Measurements from ENCODE around the gene FZD1.
"Not testable (repeated sequence)": the region's sequence is repeated elsewhere in the genome, so short reads cannot be mapped to it uniquely, and the experiment has no call there.

The FZD1 gene

GRCh38 chr7:91299952-91300775 is 35.9 kb downstream of the FZD1 start:
- DNase-seq = no peak

- no peak for DNase-seq
Observed at GRCh38 chr7:91302794-91303193, 38.6 kb downstream of the FZD1 start.

- no peak for DNase-seq
Observed at GRCh38 chr7:91306266-91306665, 42.0 kb downstream of the FZD1 start.

DNA sequence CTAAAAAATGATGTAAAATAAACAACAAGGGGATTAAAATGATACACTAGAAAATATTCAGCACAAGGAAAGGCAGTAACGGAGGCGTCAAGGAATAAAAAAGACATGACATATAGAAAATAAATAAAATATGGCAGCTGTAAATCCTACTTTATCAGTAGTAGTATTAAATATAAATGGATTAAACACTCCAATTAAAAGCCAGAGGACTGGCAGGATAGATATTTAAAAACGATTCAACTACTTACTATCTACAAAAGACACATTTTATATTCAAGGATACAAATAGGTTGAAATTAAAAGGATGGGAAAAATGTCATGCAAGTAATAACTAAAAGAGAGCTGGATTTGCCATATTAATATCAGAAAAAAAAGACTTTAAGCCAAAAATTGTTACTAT is 43.2 kb downstream of the FZD1 start:
- DNase-seq = no peak

- DNase-seq = not testable (repeated sequence)
Observed at GRCh38 chr7:91308191-91308590, 44.0 kb downstream of the FZD1 start.

DNA sequence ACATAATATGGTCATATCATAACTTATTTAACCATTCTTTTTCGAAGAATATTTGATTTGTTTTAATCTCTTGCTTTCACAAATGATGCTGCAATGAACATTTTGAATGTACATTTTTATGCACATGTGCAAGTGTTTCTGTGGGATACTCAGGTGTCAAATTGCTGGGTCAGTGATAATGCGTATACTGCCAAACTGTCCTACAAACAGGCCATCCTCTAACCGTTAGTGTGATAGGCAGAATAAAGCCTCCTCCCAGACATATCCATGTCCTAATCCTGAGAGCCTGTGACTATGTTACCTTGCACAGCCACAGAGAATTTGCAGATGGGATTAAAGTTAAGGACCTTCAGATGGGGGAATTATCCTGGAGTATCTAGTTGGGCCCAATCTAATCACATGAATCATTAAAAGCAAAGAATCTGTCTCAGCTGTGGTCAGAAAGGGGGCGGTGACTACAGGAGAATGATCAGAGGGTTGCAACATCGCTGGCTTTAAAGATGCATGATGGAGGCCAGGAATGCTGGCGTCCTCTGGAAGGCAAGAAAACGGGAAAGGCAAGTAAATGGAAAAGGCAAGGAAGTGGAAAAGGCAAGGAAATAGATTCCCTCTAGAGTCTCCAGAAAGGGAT is 46.7 kb downstream of the FZD1 start:
- no peak for DNase-seq

DNA sequence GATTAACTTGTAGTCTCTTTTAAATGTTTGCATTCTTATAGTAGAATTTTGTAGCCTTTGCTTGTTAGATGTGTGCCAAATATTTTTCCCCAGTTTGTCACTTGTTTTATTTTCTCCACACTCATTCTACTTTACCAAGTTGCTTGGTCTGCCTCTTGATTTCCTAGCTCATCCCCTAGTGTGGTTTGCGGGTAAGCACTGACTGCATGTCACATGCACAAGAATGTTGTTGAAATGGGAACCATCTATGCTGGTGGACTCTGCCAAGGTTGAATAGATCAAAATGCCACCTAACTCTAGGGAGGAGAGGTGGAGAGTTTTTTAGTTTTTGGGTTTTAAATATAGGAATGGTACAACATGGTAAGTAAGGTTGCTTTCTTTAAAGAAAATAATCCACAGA is 47.6 kb downstream of the FZD1 start:
- DNase-seq = no peak

DNA sequence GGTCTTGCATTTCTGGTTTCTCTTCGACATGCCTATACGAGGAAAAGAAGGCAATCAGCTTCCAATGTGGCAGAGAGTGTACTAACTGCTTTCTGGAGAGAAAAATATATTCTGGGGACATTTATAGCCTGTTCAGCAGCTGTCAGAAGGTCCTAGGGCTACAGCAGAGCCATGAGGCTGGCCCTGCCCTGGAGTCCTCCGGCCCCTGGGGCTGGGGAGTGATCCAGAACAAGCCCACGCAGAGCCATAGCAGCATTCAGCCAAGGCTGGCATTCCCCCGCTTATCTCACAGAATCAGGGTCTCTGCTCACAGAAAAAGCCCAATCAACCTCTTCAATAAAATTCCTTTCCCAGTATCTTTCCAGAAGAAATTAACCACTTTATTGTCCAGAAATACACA is 48.9 kb downstream of the FZD1 start:
- no peak for DNase-seq

- DNase-seq = no peak
Observed at GRCh38 chr7:91314591-91315323, 50.5 kb downstream of the FZD1 start.

- DNase-seq = no peak
Observed at GRCh38 chr7:91316426-91316825, 52.2 kb downstream of the FZD1 start.

GRCh38 chr7:91319351-91319750 is 55.1 kb downstream of the FZD1 start:
- no peak for DNase-seq

GRCh38 chr7:91320366-91321078 is 56.3 kb downstream of the FZD1 start:
- DNase-seq = no peak
